NCI-H69 (cell line): ENCODE data around the gene CENPN.

Experiments used
- DNase-seq: peaks from one replicate; lab custom pipeline; 2025; lab: John Stamatoyannopoulos, UW

CENPN gene

GRCh38 chr16:81006813-81007695 lies at the start of gene CENPN, which contains the start of gene CMC2:
TSS of gene CENPN (plus strand) at chr16:81007214. CDS start at chr16:81011940, 4,726 bp downstream.
TSS of gene CMC2 (minus strand) at chr16:81006885. CDS start at chr16:80997394, 9,491 bp downstream.
- DNase-seq = peak; percentile 95

GRCh38 chr16:80958284-80958683 lies 48.7 kb upstream of the CENPN start:
- DNase-seq = no peak

GRCh38 chr16:80962879-80963278 lies 44.1 kb upstream of the CENPN start:
- no peak for DNase-seq

- no peak for DNase-seq
Measured at GRCh38 chr16:80964351-80964750, 42.7 kb upstream of the CENPN start.

GRCh38 chr16:80966617-80967016 lies 40.4 kb upstream of the CENPN start:
- DNase-seq = no peak

GRCh38 chr16:80968386-80969113 lies 38.5 kb upstream of the CENPN start:
- no peak for DNase-seq

GRCh38 chr16:80969114-80969484 lies 37.9 kb upstream of the CENPN start:
- DNase-seq = no peak

GRCh38 chr16:80971819-80972218 lies 35.2 kb upstream of the CENPN start:
- no peak for DNase-seq

GRCh38 chr16:80972611-80973010 lies 34.4 kb upstream of the CENPN start:
- no peak for DNase-seq

GRCh38 chr16:80973991-80974390 lies 33.0 kb upstream of the CENPN start:
- DNase-seq = no peak

GRCh38 chr16:80974649-80975376 lies 32.2 kb upstream of the CENPN start:
- peak; percentile 70 for DNase-seq

GRCh38 chr16:80976946-80977345 lies 30.1 kb upstream of the CENPN start:
- no peak for DNase-seq

- DNase-seq = no peak
Measured at GRCh38 chr16:80981103-80981502, 25.9 kb upstream of the CENPN start.

GRCh38 chr16:80982646-80983045 lies 24.4 kb upstream of the CENPN start:
- DNase-seq = peak; percentile 37

- peak; percentile 78 for DNase-seq
Measured at GRCh38 chr16:80984124-80984892, 22.7 kb upstream of the CENPN start.

- DNase-seq = no peak
Measured at GRCh38 chr16:80985611-80986010, 21.4 kb upstream of the CENPN start.

GRCh38 chr16:80986557-80986956 lies 20.5 kb upstream of the CENPN start:
- peak; percentile 35 for DNase-seq

GRCh38 chr16:80988756-80989155 lies 18.3 kb upstream of the CENPN start:
- no peak for DNase-seq

GRCh38 chr16:80989801-80990200 lies 17.2 kb upstream of the CENPN start:
- peak; percentile 11 for DNase-seq

GRCh38 chr16:80990577-80990976 lies 16.4 kb upstream of the CENPN start:
- DNase-seq = no peak

GRCh38 chr16:80990978-80991377 lies 16.0 kb upstream of the CENPN start:
- DNase-seq = peak; percentile 2
